Measurements from ENCODE around the gene CEP152.

- TF ChIP-seq CTCF (IDR thresholded peaks at IDR 0.05) (no peak), POLR2A (IDR thresholded peaks at IDR 0.05) (no peak), EP300 (IDR thresholded peaks at IDR 0.05) (no peak)
Observed at GRCh38 chr15:48775546-48775945, 35.3 kb downstream of the CEP152 start.

Data from suprapubic skin (tissue), 3 donors.